GM19467 (cell line): ENCODE results near the gene KCNJ6.
"Not testable (repeated sequence)": the region's sequence is repeated elsewhere in the genome, so short reads cannot be mapped to it uniquely, and the experiment has no call there.

Experiments
- ATAC-seq: cut with Tn5 transposase; IDR thresholded peaks from one replicate; pipeline ENCODE4 v1.9.1; 2021; ENCODE audit warnings: mild to moderate bottlenecking, moderate library complexity; ENCODE audit not compliant: unreplicated experiment

KCNJ6 gene, protein sequence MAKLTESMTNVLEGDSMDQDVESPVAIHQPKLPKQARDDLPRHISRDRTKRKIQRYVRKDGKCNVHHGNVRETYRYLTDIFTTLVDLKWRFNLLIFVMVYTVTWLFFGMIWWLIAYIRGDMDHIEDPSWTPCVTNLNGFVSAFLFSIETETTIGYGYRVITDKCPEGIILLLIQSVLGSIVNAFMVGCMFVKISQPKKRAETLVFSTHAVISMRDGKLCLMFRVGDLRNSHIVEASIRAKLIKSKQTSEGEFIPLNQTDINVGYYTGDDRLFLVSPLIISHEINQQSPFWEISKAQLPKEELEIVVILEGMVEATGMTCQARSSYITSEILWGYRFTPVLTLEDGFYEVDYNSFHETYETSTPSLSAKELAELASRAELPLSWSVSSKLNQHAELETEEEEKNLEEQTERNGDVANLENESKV

DNA sequence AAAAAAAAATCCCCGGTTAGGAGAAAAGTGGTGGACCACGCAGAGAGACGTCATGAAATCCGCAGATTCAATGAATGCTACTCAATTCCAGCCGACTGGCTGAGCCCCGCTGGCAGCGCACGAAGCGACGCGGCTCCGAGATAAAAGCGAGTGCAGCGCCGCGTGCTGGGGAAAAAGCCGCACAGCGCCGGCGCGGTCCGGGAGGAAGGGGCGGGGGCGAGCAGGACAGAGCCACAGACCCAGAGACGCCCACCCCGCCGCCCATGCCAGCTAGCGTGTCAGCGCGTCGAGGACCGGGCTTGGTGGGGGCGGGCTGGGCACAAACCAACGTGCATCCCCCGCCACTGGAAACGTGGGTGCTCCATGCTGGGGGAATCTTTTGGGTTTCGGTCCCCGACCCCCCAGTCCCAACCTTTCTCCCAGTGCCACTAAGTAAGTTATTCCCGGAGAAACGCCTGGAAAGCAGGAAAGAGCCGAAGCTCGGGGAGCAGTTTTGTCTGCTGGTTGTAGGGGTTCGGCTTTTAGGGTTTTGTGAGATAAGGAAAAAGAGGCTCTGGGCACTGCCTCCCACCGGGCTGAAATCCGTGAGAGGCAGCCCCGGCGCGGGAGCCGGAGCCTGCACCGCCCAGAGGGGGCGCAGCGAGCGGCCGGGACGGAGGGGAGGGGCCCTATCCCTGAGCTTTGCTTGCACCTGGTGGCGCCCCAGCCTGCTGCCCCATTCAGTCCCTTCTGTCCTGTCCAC is at the start of gene KCNJ6:
Gene KCNJ6 (minus strand): TSS at position 148 of the 742 bp plus-strand sequence. CDS start 75,775 bp downstream, outside the sequence.
- no peak for ATAC-seq

DNA sequence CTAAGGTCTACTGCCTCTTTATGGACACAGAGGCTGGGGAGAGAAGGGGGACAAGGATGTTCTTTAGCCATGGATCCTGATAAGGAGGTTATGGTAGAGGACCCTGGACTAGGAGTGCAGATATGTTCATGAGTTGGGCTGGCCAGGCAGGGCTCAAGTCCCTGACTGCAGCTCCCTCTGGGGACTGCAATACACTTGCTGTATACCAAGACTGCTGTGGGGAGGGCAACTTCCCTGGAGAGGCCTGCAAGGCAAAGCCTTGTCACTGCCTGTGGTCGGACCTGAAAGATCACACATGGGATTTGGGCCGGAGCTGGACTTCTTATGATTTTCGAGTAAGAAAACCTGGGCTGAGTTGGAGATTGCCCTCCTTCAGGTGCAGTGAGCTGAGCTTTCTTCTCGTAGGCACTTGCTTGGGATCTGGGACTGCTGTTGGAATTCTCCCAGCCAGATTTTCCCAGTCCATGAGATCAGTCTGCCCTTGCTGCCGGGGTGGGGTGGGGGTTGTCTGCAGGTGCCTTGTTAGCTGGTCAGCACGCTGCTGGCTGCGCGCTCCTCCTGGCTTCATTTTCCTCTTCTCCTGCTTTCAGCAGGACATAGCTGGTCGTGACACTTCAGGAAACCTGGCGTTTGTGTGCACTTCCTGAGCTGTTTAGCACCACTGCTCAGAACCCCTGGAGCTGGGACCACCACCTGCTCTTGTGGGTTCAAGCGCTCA is 49.0 kb upstream of the KCNJ6 start:
- no peak for ATAC-seq

DNA sequence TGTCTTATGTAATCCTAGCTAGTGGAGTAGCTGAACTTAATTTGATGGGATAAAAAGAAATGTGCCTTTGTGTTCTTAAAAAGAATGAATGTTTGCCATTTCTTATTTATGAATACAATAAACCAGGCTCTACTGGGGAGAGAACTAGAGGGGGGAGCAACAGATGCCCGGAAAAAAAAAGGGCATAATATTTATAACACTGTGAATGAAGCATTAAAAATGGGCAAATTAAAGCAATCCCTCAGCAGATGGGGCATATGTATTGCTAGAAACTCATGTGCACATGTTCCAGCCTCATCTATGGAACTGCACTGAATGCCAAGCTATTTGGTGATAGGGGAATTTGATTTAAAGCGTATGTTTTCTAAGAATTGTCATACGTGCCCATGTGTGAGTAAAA is 42.3 kb upstream of the KCNJ6 start:
- ATAC-seq: no peak

DNA sequence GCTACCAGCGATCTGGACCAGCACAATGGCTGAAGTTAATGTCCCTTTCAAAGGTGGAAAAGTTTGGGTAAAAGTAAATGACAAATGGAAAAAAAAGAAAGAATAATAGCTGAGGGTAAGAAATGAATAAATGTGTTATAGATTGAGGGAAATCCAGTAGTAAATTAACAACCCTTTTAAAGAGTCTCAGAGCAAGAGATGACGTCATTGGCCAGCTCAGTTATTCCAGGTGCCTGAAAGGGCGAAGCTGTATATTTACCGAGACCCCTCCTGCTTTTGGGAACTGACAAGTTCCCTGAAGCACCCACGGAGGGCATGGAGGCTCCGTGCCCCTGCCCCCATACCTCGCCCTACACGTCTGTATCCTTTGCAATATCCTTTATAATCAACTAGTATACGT is 40.5 kb upstream of the KCNJ6 start:
- ATAC-seq: no peak

DNA sequence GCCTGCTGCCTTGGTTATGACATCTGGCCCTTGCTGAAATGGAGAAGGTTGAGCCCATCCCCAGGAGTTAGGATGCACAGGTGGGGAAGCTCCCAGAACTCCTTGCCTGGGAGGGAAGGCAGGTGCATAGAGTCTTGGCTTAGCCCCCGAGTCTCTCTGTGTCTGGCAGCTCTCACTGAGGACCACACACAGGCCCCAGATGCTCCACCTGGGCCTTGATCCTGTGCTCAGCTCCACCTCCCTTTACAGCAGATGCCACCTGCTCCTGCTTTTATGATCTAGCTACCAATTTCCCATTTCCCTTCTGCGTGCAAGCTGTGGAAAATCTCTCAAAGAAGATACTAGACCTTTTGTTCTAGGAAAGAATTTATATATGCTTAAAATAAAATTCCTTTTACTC is 28.8 kb upstream of the KCNJ6 start:
- ATAC-seq: no peak

DNA sequence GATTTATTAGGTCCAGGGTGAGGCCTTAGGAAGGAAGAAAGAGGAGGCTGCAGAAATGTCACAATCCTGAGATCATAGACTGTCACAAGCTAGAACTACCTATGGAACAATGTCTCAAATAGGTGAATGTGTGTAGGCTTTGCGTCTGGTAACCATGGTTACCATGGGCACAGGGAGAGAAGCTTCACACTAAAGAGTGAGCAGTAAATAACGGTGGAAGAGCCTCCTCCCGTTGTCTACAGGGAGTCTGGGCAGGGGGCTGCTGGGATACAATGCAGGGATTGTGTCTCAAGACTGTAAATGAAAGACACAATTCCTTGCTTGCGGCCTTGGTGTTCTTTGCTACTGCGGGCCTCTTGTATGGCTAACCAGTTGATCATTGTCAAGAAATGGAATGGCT is 28.2 kb upstream of the KCNJ6 start:
- no peak for ATAC-seq

DNA sequence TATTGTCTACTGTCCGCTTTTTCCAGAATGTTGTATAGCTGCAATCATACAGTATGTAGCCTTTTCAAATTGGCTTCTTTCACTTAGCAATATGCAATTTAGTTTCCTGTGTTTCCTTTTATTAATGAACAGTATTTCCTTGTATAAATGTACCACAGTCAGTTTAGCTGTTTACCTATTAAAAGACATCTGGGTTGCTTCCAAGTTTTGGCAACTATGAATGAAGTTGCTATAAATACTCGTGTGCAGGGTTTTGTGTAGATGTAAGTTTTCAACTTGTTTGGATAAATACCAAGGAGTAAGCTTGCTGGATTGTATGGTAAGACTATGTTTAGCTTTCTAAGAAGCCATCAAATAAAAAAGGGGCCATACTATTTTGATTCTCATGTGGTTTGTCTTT is 24.4 kb upstream of the KCNJ6 start:
- ATAC-seq: no peak

DNA sequence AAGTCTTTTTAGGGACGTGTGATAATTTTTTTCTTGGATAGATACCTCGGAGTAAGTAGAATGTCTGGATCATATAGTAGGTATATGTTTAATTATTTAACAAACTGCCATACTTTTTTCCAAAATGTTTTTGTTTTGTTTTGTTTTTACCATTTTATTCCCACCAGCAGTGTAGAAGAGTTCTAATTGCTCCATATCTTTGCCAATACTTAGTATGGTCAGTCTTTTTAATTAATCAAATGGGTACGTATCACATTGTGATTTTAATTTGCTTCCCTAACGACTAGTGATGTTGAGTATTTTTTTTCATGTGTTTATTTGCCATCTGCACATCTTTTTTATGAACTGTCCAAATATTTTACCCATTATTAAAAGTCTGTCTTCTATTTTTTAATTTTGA is 23.6 kb upstream of the KCNJ6 start:
- no peak for ATAC-seq

DNA sequence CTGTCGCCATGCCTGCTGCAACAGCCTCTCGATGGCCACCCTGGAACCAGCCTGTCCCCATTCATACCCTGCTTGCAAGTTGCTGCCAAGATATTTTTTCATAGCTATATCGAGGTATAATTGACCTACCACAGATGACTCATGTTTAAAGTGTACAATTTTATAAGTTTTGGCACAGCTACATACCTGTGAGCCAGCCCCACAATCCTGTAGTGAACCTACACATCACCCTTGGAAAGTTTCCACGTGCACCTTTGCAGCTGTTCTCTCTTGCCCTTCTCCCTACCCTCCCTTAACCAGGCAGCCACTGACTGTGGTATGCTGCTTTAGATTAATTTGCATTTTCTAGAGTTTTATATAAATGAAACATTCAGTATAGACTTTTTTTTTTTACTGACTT is 23.0 kb upstream of the KCNJ6 start:
- ATAC-seq: no peak

DNA sequence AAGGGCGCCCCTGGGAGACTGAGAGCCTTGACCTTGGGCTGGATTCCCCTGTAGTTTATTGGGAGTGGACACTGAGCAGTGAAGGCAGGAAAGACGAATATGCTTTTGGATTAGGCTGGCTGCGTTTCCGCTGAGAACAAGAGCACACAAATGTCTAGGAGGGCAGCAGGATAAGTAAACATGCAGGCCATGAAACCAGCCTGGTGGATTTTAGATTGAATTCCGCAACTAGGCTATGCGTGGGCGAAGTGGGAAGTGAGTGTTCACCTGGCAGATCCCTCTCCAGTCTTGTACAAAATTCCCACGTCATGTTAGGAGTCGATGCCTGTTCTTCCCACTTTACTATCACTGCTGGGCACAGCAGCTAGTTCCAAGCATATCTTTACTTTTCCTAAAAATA is 21.4 kb upstream of the KCNJ6 start:
- no peak for ATAC-seq

DNA sequence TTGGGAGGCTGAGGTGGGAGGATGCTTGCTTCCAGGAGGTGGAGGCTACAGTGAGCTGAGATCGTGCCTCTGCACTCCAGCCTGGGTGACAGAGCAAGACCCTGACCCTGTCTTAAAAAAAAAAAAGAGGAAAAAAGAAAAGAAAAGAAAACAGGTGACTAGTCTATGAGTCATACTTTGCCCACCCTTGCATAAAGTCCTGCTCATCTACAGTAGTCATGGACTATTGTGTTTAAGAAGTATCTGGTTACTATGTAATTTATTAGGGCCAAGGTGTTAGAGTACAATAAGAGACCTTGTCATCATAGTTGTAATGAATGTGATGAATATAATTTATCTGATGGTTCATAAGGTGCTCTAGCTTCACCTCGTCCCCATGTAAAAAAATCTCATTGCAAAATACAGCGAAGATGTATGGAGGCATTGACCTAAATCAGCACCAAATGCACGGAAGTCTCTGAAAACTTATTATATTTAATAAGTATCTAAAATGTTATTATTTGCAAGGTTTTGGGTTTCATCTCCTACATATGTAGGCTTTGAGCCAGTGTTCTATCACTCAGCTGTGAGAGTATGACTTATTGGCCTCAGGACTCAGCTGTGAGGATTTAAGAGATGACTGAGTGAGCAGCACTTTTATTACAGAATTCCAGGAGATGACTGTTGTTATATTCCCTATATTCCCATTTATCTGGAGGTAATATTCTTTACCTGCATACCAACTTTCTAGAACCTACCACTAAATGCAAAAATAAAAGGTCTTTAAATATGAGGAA is 19.9 kb upstream of the KCNJ6 start:
- ATAC-seq: no peak

DNA sequence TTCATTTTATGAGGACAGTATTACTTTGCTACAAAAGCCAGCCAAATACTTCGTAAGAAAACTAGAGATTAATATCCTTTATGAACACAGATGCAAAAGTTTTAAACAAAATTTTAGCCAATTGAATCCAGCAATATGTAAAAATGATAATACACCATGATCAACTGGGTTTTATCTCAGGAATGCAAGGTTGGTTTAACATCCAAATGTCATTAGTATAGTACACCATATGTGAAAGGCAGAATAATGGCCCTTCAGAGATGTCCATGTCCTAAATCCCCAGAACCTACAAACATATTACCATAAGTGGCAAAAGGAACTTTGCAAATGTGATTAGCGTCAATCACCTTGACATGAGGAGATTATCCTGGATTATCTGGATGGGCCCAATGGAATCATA is 16.7 kb upstream of the KCNJ6 start:
- no peak for ATAC-seq

DNA sequence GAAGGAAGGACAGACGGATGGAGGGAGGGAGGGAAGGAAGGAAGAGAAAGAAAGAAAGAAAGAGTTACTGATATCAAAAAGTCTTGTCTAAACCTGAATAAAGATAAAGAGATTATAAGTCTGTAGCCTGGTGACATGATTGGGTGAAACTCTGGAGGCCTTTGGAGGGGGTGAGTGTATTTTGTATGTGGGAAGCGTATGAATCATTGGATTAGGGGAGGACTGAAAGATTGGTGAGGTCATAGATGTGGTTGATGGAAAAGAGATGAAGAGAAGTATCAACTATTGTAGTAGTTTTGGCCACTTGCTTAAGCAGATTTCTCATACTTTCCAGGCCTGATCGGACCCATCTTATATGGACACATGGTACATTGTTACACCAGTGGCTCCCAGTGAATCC is 11.5 kb upstream of the KCNJ6 start:
- no peak for ATAC-seq

DNA sequence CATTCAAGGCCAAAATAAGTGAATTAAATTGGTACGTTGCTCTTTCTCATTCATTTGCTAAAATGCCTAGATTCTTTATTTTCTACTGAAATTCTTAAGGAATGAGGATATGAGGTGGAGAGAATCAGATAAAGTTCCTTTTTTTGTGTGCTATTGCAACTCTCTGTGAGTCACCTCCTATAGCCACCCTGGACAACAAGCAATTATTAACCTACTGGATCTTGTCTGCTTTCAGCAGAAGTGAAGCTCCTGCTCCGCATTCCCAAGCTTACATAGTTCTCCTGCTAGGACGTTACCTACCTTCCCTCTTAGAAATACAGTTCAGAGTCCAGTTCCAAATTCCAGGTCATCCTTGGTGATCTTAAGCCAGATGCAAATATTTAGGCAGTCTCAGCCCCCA is 4.8 kb upstream of the KCNJ6 start:
- no peak for ATAC-seq

DNA sequence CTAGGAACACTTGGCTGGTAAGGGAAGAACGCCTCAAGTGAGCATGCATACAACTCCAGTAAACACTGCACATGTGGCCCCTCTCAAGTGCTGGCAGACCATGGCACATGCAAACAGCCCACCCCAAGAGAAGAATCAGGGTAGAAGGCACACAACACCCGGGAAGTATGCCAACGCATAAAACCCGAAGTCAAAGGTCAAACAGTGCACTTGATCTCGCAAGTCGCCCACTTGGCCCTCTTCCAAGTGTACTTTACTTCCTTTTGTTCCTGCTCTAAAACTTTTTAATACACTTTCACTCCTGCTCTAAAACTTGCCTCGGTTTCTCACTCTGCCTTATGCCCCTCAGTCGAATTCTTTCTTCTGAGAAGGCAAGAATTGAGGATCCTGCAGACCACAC is 4.0 kb upstream of the KCNJ6 start:
- ATAC-seq: not testable (repeated sequence)

DNA sequence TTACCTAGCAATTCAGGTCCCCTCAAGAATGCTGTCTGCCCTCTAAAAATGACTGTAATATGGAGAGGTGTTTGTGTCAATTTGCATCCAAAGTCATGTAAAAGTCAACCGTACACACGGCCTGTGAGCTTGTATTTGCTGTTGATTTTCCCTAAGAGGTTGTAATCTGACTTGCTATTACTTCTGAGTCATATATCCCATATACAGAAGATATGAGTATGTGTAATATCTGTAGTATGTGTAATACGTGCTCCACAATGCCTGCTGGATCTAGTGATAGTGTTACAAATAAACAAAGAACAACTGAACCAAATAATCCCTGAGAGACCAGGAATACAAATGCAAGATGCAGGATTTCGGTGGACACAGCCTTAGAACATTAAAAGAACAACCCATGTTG is 1.4 kb upstream of the KCNJ6 start:
- ATAC-seq: no peak

DNA sequence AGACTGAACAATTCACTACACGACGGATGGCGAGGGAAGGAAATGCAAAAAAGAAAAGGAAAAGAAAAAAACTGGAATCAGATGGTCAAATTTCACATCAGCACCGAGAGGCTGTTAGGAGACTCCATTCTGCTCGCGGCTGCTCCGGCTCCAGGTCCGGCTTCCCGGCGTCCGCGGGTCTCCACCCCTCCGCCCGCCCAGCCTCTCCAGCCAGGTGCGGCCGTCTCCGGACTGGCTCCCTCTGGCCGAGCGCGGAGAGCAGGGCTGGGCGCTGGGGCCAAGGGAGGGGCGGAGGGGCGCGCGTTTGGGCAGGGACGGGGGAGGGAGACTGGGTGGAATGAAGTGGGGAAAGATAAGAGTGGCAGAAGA is 332 bp downstream of the KCNJ6 start:
- no peak for ATAC-seq

DNA sequence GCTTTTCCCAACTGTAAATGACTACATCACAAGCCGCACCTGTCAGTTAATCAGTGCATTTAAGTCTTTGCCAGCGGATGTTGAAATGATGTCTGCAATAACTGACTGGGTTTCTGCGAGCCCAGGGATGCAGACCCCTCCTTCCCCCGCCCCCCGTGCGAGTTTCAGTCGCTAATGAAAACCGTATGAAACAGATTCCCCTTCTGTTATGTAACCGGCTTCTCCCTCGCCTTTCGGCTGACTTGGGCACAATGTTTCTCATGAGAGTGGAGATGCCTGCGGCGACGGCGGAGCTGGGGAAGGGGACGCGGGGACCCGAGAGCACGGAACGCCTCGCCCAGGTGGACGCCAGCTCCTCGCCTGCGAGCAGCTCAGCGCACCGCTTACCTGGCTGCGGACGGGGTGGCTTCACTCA is 753 bp downstream of the KCNJ6 start:
- no peak for ATAC-seq

DNA sequence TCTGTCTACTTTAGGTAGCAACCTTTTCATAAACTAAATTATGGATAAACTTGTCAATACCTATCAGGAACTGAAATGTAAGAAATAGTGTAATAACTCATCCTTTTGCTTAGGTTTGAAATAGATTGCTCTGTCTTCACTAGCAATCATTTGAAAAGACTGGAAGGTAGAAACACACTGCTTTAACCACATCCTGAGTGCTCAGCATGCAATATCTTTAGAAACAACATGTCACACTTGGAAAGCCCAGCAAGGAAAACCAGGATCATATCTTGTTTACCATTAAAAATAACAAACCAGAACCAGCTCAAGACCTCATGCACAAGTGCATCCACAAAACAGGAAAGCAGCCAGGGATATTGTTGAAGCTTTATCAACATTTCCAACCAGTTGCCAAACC is 3.6 kb downstream of the KCNJ6 start:
- no peak for ATAC-seq

DNA sequence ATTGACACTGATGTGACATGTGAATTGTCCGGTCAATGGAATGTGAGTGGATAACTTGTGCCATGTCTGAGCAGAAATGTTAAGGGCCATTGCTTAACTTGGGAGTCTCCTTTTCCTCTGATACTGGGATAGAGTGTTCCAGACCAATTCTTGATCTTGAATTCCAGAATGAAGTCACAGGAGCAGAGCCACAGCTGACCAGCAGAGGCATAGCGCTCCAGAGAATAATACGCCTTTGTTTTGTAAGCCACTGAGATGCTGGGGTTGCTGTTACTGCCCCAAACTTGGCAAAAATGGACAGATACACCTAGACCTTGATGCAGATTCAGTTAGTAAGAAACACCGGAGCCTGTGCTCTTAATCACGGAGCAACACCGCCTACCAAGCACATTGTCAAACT is 6.3 kb downstream of the KCNJ6 start:
- ATAC-seq: no peak

DNA sequence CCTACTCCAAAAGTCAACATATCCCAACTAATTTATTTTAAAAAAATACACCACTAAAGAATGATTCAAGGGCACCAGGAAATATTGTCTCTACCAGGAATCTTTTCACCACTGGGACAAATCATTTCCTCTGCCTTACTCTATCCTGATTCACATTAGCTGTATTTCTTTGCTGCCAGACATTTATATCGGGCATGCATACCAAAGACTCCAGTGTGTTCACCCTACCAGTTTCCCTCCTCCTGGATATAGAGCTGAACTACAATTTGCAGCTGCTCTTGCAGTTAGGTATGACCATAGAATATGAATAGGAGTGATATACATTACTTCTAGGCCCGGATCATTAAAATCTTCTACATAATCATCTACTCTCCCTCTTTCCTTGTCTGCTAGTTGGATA is 7.6 kb downstream of the KCNJ6 start:
- ATAC-seq: no peak
